T-helper 1 cell treated with Interleukin-12 subunit alpha and Interleukin-12 subunit beta and Interleukin-4 antibody, amounts not matched to agents 30 μg/mL and 1 μg/mL, for 36 hours (primary cell): ENCODE data around the gene PDGFRB.
A peak's percentile ranks its signal among the peaks of the same experiment; 100 is the strongest.

Experiments
- H3K27ac Mint-ChIP-seq: one replicate; pipeline ENCODE4 v1.8.0; 2021; ENCODE audit warnings: mild to moderate bottlenecking, mixed read lengths
- H3K27me3 Mint-ChIP-seq: one replicate; pipeline ENCODE4 v1.8.0; 2021; ENCODE audit warnings: low read depth, mixed read lengths
- H3K36me3 Mint-ChIP-seq: one replicate; pipeline ENCODE4 v1.8.0; 2021; ENCODE audit warnings: low read depth, mixed read lengths
- H3K4me1 Mint-ChIP-seq: one replicate; pipeline ENCODE4 v1.8.0; 2021; ENCODE audit warnings: low read depth, mixed read lengths
- H3K4me3 Mint-ChIP-seq: one replicate; pipeline ENCODE4 v1.8.0; 2021; ENCODE audit warnings: mild to moderate bottlenecking, moderate library complexity, mixed read lengths
- H3K9me3 Mint-ChIP-seq: one replicate; pipeline ENCODE4 v1.8.0; 2021; ENCODE audit warnings: mixed read lengths

PDGFRB gene

DNA sequence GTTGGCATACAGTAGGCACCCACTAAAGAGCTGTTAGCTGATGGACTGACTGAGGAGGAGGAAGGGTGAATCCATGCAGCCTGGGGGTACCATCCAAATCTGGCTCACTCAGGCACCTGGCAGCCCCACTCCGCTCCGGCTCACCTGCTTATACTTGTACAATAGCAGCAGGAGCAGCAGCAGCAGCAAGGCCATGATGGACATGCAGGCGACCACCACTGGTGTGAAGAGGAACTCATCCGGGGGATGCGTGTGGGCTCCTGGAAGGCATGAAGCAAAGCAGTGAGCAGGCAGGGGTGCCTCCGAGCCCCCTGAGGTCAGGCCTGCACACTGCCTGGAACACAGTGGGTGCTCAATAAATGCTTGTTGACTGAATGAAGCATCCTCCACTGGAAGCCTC, 87.6 kb downstream of the PDGFRB start:
- H3K4me1 Mint-ChIP-seq, result peaks cover 17% of the 10 kb centered on the region
- no peak overlapping the region for H3K27ac Mint-ChIP-seq
- peaks cover 5% of the 10 kb centered on the region for H3K27me3 Mint-ChIP-seq
- H3K9me3 Mint-ChIP-seq, result no peaks in the 10 kb centered on the region
- no peak overlapping the region for H3K4me3 Mint-ChIP-seq
- no peaks in the 10 kb centered on the region for H3K36me3 Mint-ChIP-seq

GRCh38 chr5:150067405-150067960, 88.2 kb downstream of the PDGFRB start:
- Mint-ChIP-seq H3K9me3 (no peaks in the 10 kb centered on the region), H3K27ac (peak overlapping the region; percentile 42), H3K36me3 (no peaks in the 10 kb centered on the region), H3K4me1 (peaks cover 17% of the 10 kb centered on the region), H3K27me3 (peaks cover 5% of the 10 kb centered on the region), H3K4me3 (no peak overlapping the region)

DNA sequence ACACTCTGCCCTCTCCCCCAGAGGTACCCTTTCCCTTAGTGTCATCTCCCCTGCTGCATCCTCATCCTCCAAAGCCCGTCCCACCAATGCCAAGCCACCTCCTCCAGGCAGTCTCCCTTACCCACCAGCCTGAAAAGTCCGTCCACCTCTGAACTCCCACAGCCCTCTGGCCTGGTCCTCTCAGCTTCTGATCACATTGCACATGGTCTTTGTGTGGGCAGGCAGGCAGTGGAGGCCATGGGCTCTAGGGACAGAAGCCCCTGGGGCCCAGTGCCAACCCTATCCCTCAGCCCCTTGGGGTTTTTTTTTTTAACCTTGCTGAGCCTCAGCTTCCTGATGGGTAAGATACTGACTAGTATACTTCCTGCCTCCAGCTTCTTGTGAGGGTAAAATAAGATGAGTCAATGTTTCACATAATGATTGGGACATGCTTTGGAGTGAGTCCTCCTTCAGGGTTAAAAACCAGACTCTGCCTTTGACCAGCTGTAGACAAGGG, 88.7 kb downstream of the PDGFRB start:
- Mint-ChIP-seq H3K4me1 (peaks cover 17% of the 10 kb centered on the region), H3K27me3 (peaks cover 5% of the 10 kb centered on the region), H3K27ac (peak overlapping the region; percentile 42), H3K9me3 (no peaks in the 10 kb centered on the region), H3K36me3 (no peaks in the 10 kb centered on the region), H3K4me3 (peak overlapping the region; percentile 9)

DNA sequence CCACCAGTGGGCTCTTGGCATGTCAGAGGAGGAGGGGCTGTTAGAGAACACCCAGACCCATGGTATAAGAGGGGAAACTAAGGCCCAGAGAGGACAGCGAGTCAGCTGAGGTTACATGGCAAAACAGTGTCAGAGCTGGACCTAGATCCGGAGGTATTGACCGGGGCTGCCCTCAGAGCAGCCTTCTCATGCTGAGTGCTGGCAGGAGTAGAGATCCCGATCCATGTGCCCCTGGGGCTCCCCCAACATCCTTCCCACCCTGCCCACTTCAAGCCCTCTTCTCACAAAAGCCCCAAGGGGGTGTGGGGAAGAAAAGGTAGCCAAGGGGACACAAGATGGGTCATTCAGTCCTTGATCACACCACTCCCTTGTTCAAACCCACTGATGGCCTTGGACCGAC, 89.2 kb downstream of the PDGFRB start:
- Mint-ChIP-seq H3K9me3 (no peaks in the 10 kb centered on the region), H3K4me1 (peaks cover 17% of the 10 kb centered on the region), H3K27me3 (peaks cover 5% of the 10 kb centered on the region), H3K36me3 (no peaks in the 10 kb centered on the region), H3K4me3 (no peak overlapping the region), H3K27ac (peak overlapping the region; percentile 42)

GRCh38 chr5:150065886-150066285, 89.8 kb downstream of the PDGFRB start:
- Mint-ChIP-seq H3K36me3 (no peaks in the 10 kb centered on the region), H3K27me3 (peaks cover 5% of the 10 kb centered on the region)

DNA sequence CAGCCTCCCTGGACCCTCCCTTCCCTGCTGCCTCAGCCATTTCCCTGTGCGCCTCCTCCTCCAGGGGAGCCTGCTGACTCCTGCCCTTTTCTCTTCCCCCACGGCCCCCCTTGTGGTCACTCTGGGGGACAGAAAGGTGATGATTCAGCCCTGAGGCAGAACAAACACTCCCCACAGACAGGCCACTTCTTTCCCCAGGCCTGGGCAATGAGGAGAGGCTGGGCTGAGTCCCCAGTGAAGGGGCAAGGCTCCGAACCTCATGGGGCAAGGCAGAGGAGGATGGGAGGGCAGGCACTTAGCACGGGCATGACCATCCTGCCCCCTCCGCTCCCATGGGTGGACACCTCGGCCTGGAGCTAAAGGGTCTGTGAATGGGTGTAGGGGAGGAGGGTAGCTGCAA, 90.3 kb downstream of the PDGFRB start:
- H3K36me3 Mint-ChIP-seq, result no peaks in the 10 kb centered on the region
- H3K4me3 Mint-ChIP-seq, result no peak overlapping the region
- H3K27me3 Mint-ChIP-seq, result peaks cover 5% of the 10 kb centered on the region
- H3K27ac Mint-ChIP-seq, result no peak overlapping the region
- H3K4me1 Mint-ChIP-seq, result peaks cover 17% of the 10 kb centered on the region
- no peaks in the 10 kb centered on the region for H3K9me3 Mint-ChIP-seq

More at GRCh38 chr5:150065886-150066285, 89.8 kb downstream of the PDGFRB start:
- Mint-ChIP-seq H3K4me1 (peaks cover 17% of the 10 kb centered on the region), H3K27ac (no peak overlapping the region), H3K4me3 (no peak overlapping the region), H3K9me3 (no peaks in the 10 kb centered on the region)

DNA sequence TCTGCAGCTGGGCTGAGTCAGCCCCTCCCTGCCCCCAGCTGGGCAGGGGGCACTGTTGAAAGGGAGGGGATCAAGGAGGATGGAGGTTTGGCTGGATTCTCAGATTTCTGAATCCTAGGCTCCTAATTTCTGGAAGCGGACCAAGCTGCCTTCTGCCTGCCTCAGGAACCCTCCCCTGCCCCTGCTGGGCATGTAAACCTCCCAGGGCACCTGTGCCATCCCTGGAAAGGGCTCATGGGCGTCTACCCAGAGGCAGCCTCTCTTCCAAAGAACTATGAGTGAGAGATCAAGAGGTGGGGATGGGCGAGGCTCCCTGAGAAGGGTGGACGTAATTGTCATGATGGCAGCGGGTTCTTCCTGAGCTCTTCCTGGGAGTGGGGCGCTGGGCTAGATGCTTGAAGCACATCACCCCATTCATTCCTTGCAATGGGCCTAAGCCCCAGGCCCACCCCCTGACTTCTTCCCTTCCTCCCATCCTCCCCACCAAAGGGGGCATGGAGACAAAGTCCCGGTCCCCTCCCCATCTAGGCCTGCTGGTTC, 90.9 kb downstream of the PDGFRB start:
- Mint-ChIP-seq H3K27ac (no peak overlapping the region), H3K4me3 (no peak overlapping the region)

More for the DNA sequence above, 90.9 kb downstream of the PDGFRB start:
- Mint-ChIP-seq H3K27me3 (peaks cover 5% of the 10 kb centered on the region), H3K4me1 (peaks cover 17% of the 10 kb centered on the region), H3K9me3 (no peaks in the 10 kb centered on the region), H3K36me3 (no peaks in the 10 kb centered on the region)
